GM12801 (cell line): ENCODE measurements around the gene MPZL1.

Experiments
- CTCF ChIP-seq: IDR thresholded peaks from one replicate; pipeline ENCODE4 v1.5.1; 2011; ENCODE audit warnings: control low read depth; ENCODE audit not compliant: insufficient read length; ENCODE audit errors: extremely low read depth

The MPZL1 gene

DNA sequence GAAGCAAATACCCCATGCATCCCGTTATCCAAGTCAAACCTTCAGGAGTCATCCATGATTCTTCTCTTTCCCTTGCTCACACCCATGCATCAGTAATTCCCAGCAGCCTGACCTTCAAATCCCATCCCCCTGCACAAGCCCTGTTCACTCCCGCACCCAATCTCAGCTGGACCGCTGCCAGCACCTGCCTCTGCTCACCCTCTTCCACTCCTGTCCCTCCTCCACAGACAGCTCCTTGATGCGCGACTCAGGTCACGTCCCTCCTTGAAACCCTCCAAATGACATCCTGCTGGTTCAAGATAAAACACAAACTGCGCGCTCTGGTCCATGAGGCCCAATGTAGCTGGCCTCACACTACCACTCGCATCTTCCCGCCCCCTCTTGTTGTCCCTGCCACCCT is 43.4 kb upstream of the MPZL1 start:
- TF ChIP-seq CTCF = no peak

GRCh38 chr1:167678838-167679237 is 42.9 kb upstream of the MPZL1 start:
- no peak for TF ChIP-seq CTCF

DNA sequence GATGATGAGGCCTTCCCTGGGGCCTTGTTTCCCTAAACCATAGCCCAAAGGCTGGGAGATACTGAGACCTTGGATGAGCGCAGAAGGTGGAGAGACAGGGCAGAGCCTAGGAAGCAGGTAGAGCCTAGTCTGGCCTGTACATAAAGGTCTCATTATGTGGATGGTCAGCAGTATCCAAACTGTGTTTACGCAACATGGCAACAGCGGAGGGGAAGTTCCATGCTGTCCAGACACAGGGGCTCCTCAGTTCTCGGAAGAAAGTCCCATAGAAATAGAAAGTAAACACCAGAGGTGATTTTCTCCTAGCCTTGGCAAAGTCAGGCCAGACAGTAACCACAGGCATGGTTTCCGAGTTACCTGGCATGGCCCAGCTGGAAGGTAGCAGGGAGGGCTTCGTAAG is 42.1 kb upstream of the MPZL1 start:
- TF ChIP-seq CTCF = no peak

GRCh38 chr1:167681024-167681423 is 40.8 kb upstream of the MPZL1 start:
- no peak for TF ChIP-seq CTCF

GRCh38 chr1:167681451-167682098 is 40.2 kb upstream of the MPZL1 start:
- no peak for TF ChIP-seq CTCF

- TF ChIP-seq CTCF = no peak
Observed at GRCh38 chr1:167683226-167683625, 38.6 kb upstream of the MPZL1 start.

DNA sequence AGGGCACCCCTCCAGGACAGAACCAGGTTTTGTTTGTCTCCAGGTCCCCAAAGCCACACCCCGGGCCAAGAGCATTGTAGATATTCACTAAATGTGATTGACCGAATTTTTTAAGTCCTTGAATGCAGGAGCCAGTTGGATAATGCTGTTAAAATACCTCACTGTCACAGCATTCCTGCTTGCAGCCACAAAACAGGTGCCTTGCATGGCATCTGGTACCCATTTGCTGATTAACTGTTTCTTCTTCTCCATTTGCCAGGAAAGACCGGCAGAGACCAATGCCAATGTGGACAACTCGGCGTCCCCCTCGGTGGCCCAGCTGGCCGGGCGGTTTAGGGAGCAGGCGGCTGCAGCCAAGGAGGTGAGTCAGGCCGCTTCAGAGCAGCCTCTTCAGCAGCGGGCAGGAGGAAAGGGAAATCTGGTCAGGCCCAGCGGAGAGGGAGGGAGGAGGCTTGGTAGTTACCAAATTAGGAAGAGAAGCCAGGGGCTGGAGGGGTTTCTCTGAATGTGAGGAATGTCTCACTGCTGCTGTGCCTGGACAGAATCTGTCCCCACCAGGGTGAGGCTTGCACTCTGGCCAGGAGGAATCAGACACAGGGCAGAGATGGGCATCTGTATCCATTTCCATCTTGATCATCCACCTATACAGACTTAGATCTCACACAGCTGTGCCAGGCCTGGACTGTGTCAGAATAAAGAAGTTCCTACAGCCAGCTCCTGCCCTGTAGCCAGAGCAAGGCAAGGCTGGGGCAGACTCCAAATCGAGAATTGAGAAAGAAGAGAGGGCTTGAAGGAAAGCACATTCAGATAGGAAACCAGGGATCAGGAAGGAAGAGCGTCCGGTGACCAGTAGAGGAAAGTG is 37.9 kb upstream of the MPZL1 start:
- no peak for TF ChIP-seq CTCF
